ENCODE data around the gene MRPS12. TPM values are rescaled to one million over a fixed set of nuclear protein-coding genes. Genes with fewer than 3 reads are reported as not detected.

MRPS12 gene
- total RNA-seq, 2 experiments from 2014 or later, result 49.0 to 56.0 TPM

Other genes starting within 250 kb of the MRPS12 start
- gene CAPN12, start 186.5 kb upstream of the MRPS12 start, total RNA-seq, result 1 to 10 TPM; 1.9 to 2.2 TPM
- gene LGALS7, start 157.4 kb upstream of the MRPS12 start, total RNA-seq, result not detected
- gene LGALS7B, start 141.7 kb upstream of the MRPS12 start, total RNA-seq, result not detected
- gene LGALS4, start 118.0 kb upstream of the MRPS12 start, total RNA-seq, result not detected
- gene ECH1, start 99.2 kb upstream of the MRPS12 start, total RNA-seq, result 100 to 1,000 TPM; 137 to 145 TPM
- 100 to 1,000 TPM; 777 to 829 TPM for gene HNRNPL, start 81.0 kb upstream of the MRPS12 start, total RNA-seq
- 100 to 1,000 TPM; 107 to 117 TPM for gene RINL, start 52.7 kb upstream of the MRPS12 start, total RNA-seq
- 10 to 100 TPM; 18.2 to 19.6 TPM for gene SIRT2, start 31.3 kb upstream of the MRPS12 start, total RNA-seq
- gene NFKBIB, start 31.0 kb upstream of the MRPS12 start, total RNA-seq, result 10 to 100 TPM; 47.2 to 52.7 TPM
- gene CCER2, start 18.8 kb upstream of the MRPS12 start, total RNA-seq, result under 1 TPM; 0.26 to 0.44 TPM
- gene SARS2, start 181 bp upstream of the MRPS12 start, total RNA-seq, result 10 to 100 TPM; 43.6 to 52.6 TPM
- under 1 TPM in 1 of 2 experiments, not detected in 1; 0.07 TPM for gene FBXO17, start 44.8 kb downstream of the MRPS12 start, total RNA-seq
- 1 to 10 TPM; 1.0 to 1.8 TPM for gene FBXO27, start 101.6 kb downstream of the MRPS12 start, total RNA-seq
- gene ACP7, start 153.4 kb downstream of the MRPS12 start, total RNA-seq, result not detected
- 10 to 100 TPM; 16.9 to 18.1 TPM for gene PAK4, start 194.8 kb downstream of the MRPS12 start, total RNA-seq